OCI-LY1 (cell line): ENCODE results near the gene STXBP2.
A peak's percentile ranks its signal among the peaks of the same experiment; 100 is the strongest.

ENCODE experiments used
- H2AFZ ChIP-seq: fragments of 200-600 bp; sonication (generic), shearing (Covaris generic); 2 replicates; pipeline ENCODE4 v1.6.0; 2014; ENCODE audit warnings: antibody characterized with exemption, mild to moderate bottlenecking, low read length
- H3F3A ChIP-seq: fragments of 200-600 bp; sonication (generic), shearing (Covaris generic); 2 replicates; pipeline ENCODE4 v1.6.0; 2014; ENCODE audit warnings: mild to moderate bottlenecking, antibody characterized with exemption, low read length, moderate library complexity; ENCODE audit not compliant: insufficient read depth
- H3K27ac ChIP-seq: fragments of 200-600 bp; sonication (generic); 2 replicates; pipeline ENCODE4 v1.5.1; 2014; ENCODE audit warnings: low read length, mixed run types, mild to moderate bottlenecking, low read depth; ENCODE audit not compliant: poor library complexity, severe bottlenecking
- H3K27me3 ChIP-seq: fragments of 200-600 bp; sonication (generic); 2 replicates; pipeline ENCODE4 v1.6.0; 2014; ENCODE audit warnings: antibody characterized with exemption, mild to moderate bottlenecking, low read length, moderate library complexity; ENCODE audit not compliant: insufficient read depth
- H3K36me3 ChIP-seq: fragments of 200-600 bp; sonication (generic); 2 replicates; pipeline ENCODE4 v1.6.1; 2014; ENCODE audit warnings: mild to moderate bottlenecking, antibody characterized with exemption, low read length, moderate library complexity, mixed read lengths; ENCODE audit not compliant: insufficient read depth
- H3K4me1 ChIP-seq: fragments of 200-600 bp; sonication (generic); 2 replicates; pipeline ENCODE4 v1.5.1; 2014; ENCODE audit warnings: mild to moderate bottlenecking, low read length, moderate library complexity; ENCODE audit not compliant: insufficient read depth, severe bottlenecking
- H3K4me2 ChIP-seq: fragments of 200-600 bp; sonication (generic), shearing (Covaris generic); 2 replicates; pipeline ENCODE4 v1.6.1; 2014; ENCODE audit warnings: low read length
- H3K4me3 ChIP-seq: fragments of 200-600 bp; sonication (generic); 2 replicates; pipeline ENCODE4 v1.5.1; 2014; ENCODE audit warnings: low read length, low read depth, mild to moderate bottlenecking, mixed read lengths; ENCODE audit not compliant: poor library complexity, severe bottlenecking
- H3K79me2 ChIP-seq: fragments of 200-600 bp; shearing (Covaris generic); 2 replicates; pipeline ENCODE4 v1.6.1; 2016; ENCODE audit warnings: mixed run types, low read length, mixed read lengths; ENCODE audit not compliant: insufficient read depth
- H3K9ac ChIP-seq: fragments of 200-600 bp; sonication (generic), shearing (Covaris generic); 2 replicates; pipeline ENCODE4 v1.6.1; 2014; ENCODE audit warnings: mild to moderate bottlenecking, low read length, mixed read lengths
- H3K9me2 ChIP-seq: fragments of 200-600 bp; sonication (generic), shearing (Covaris generic); 2 replicates; pipeline ENCODE4 v1.6.1; 2014; ENCODE audit warnings: low read depth, mild to moderate bottlenecking, low read length, mixed read lengths
- H3K9me3 ChIP-seq: fragments of 200-600 bp; shearing (Covaris generic); 2 replicates; pipeline ENCODE4 v1.6.1; 2014; ENCODE audit warnings: low read length, mixed read lengths
- H4K20me1 ChIP-seq: fragments of 200-600 bp; sonication (generic), shearing (Covaris generic); 2 replicates; pipeline ENCODE4 v1.6.0; 2016; ENCODE audit warnings: mild to moderate bottlenecking, low read length; ENCODE audit not compliant: insufficient read depth
- EZH2 ChIP-seq: fragments of 200-600 bp; sonication (generic), shearing (Covaris generic); IDR thresholded peaks from 2 replicates; pipeline ENCODE4 v1.8.0; 2017; ENCODE audit warnings: borderline replicate concordance, mixed run types, mild to moderate bottlenecking, antibody characterized with exemption, low read length, moderate library complexity, mixed read lengths
- TF ChIP-seq, protein P1 (sequence below): fragments of 200-600 bp; sonication (generic), shearing (Covaris generic); IDR thresholded peaks from 2 replicates; pipeline ENCODE4 v1.5.1; 2017; ENCODE audit warnings: mild to moderate bottlenecking, antibody characterized with exemption, low read length, moderate library complexity, mixed read lengths

The STXBP2 gene

DNA sequence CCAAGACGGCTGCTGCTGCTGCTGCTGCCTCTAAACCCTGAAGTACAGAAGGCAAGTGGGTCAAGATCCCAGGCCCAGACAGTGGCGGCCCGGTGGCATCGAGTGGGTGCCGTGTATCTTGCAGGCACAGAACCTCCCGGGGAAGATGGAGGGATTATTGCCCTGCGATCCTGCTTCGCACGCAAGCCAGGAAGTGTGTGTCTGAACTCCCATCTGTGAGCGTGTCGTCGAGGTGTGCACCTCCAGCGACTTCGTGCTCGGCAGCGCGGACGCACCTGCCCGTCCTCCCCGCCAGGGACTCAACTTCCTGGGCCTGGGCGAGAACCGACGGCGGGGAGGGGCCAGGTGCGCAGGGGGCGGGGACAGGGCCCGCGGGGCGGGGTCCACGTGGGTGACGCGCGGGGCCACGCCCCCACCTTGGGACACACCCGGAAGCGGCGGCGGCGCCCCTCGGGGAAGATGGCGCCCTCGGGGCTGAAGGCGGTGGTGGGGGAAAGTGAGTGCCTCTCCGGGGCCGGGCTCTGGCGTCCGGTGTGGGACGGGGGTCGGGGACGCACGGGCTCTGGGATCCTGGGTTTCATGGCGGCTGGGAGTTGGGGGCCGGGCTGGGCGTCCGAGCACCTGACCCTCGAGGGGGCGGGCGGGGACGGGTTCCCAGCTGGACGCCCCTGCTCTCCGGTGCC, at the start of gene STXBP2:
STXBP2 (plus strand) TSS at position 420 of the 683 bp plus-strand sequence; CDS start at position 460, 40 bp downstream.
- Histone ChIP-seq H3K9ac (peak within 1 kb of the TSS; percentile 99), H3K4me2 (peak within 1 kb of the TSS; percentile 99), H3K9me3 (no peaks in the 10 kb centered on the region), H3K36me3 (no peaks in the 10 kb centered on the region; the same call in 1 of the 2 replicates), H3K27me3 (no peaks in the 10 kb centered on the region), H3K4me3 (peak within 1 kb of the TSS; percentile 100), H3F3A (no peaks in the 10 kb centered on the region; the same call in 1 of the 2 replicates), H3K4me1 (peaks cover 13% of the 10 kb centered on the region), H3K27ac (peak within 1 kb of the TSS; percentile 18), H4K20me1 (no peaks in the 10 kb centered on the region), H3K79me2 (no peaks in the 10 kb centered on the region), H3K9me2 (no peaks in the 10 kb centered on the region), H2AFZ (no peak within 1 kb of the TSS)
- TF ChIP-seq, protein P1, sequence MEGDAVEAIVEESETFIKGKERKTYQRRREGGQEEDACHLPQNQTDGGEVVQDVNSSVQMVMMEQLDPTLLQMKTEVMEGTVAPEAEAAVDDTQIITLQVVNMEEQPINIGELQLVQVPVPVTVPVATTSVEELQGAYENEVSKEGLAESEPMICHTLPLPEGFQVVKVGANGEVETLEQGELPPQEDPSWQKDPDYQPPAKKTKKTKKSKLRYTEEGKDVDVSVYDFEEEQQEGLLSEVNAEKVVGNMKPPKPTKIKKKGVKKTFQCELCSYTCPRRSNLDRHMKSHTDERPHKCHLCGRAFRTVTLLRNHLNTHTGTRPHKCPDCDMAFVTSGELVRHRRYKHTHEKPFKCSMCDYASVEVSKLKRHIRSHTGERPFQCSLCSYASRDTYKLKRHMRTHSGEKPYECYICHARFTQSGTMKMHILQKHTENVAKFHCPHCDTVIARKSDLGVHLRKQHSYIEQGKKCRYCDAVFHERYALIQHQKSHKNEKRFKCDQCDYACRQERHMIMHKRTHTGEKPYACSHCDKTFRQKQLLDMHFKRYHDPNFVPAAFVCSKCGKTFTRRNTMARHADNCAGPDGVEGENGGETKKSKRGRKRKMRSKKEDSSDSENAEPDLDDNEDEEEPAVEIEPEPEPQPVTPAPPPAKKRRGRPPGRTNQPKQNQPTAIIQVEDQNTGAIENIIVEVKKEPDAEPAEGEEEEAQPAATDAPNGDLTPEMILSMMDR, result no peak
- no peak for TF ChIP-seq EZH2

DNA sequence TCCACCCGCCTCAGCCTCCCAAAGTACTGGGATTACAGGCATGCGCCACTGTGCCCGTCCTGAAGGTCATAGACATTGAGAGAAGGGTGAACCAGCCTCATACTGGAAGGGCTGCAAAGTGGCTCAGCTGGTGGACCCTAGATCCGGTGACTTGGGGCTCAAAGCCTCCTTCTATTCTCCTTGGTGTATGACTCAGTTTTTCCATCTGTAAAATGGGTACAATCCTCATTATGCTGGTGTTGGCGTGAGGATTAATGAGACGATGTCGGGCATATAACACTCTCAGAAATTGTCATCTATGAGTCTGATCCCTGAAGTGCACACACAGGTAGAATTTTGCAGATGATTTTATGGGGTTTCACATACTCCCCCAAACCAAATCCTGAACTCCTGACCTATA, 47.1 kb upstream of the STXBP2 start:
- H3K27me3 ChIP-seq, result no peaks in the 10 kb centered on the region
- no peak overlapping the region for H3K4me3 ChIP-seq
- H3K9ac ChIP-seq, result no peak overlapping the region
- no peak overlapping the region for H2AFZ ChIP-seq
- no peak overlapping the region for H3K4me2 ChIP-seq
- no peaks in the 10 kb centered on the region for H3K36me3 ChIP-seq
- TF ChIP-seq, protein P1, result no peak
- TF ChIP-seq EZH2, result no peak
- no peaks in the 10 kb centered on the region for H3K79me2 ChIP-seq
- H3K9me2 ChIP-seq, result no peaks in the 10 kb centered on the region
- no peaks in the 10 kb centered on the region for H3F3A ChIP-seq
- no peaks in the 10 kb centered on the region for H3K9me3 ChIP-seq
- no peak overlapping the region for H3K27ac ChIP-seq
- H4K20me1 ChIP-seq, result no peaks in the 10 kb centered on the region
- no peaks in the 10 kb centered on the region for H3K4me1 ChIP-seq

DNA sequence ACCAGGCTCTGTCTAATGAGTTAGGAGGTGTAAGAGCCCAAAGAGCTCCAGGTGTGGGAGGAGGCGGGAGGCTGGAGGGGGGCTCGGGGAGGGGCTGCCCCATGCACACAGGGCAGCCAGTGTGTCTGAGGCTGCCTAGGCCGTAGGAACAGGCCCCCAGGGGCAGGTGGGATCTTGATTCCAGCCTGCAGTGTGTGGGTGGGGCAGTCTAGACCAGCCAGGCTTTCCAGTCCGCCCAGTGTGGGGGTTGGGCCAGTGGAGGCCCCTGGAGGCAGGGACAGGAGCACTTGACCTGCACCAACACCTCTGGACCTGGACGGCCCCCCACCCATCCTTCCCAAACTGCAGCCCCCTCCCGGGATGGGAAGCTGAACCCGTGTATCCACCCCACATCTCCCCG, 46.7 kb upstream of the STXBP2 start:
- Histone ChIP-seq H3K4me2 (no peak overlapping the region), H4K20me1 (no peaks in the 10 kb centered on the region), H3K36me3 (no peaks in the 10 kb centered on the region), H3K27me3 (no peaks in the 10 kb centered on the region), H3K9ac (no peak overlapping the region), H3K27ac (no peak overlapping the region), H3K4me1 (no peaks in the 10 kb centered on the region), H3K9me3 (no peaks in the 10 kb centered on the region), H3K4me3 (no peak overlapping the region), H3F3A (no peaks in the 10 kb centered on the region), H3K79me2 (no peaks in the 10 kb centered on the region), H3K9me2 (no peaks in the 10 kb centered on the region), H2AFZ (no peak overlapping the region)
- TF ChIP-seq, protein P1, result no peak
- no peak for TF ChIP-seq EZH2
